ENCODE data around the gene FKBP9. TPM values are rescaled to one million over a fixed set of nuclear protein-coding genes. Genes with fewer than 3 reads are reported as not detected.
"Not testable (repeated sequence)": the region's sequence is repeated elsewhere in the genome, so short reads cannot be mapped to it uniquely, and the experiment has no call there.

The FKBP9 gene
- total RNA-seq = 12.8 TPM
- polyA plus RNA-seq = 12.1 TPM
- long read RNA-seq, donor 1, partial matches to known transcripts = 0 of 2 reads
- long read RNA-seq, donor 1, other reads (novel, unspliced or antisense) = 0 of 2 reads
- long read RNA-seq, donor 2 = 0 reads
- long read RNA-seq, donor 3, transcript FKBP9-201 (10 exons, 3,462 nt) = major isoform, 5 of 5 reads
- long read RNA-seq, donor 3, partial matches to known transcripts = 0 of 5 reads
- long read RNA-seq, donor 3, other reads (novel, unspliced or antisense) = 0 of 5 reads
- long read RNA-seq, donor 4, partial matches to known transcripts = 0 of 3 reads
- long read RNA-seq, donor 4, other reads (novel, unspliced or antisense) = 0 of 3 reads
- long read RNA-seq, donor 5, transcript FKBP9-201 (10 exons, 3,462 nt) = major isoform, 7 of 7 reads
- long read RNA-seq, donor 5, partial matches to known transcripts = 0 of 7 reads
- long read RNA-seq, donor 5, other reads (novel, unspliced or antisense) = 0 of 7 reads
- long read RNA-seq, donor 6, transcript FKBP9-201 (10 exons, 3,462 nt) = major isoform, 6 of 6 reads
- long read RNA-seq, donor 6, partial matches to known transcripts = 0 of 6 reads
- long read RNA-seq, donor 6, other reads (novel, unspliced or antisense) = 0 of 6 reads
- long read RNA-seq, donor 7, partial matches to known transcripts = 0 of 2 reads
- long read RNA-seq, donor 7, other reads (novel, unspliced or antisense) = 0 of 2 reads
- long read RNA-seq, donor 8, transcript FKBP9-201 (10 exons, 3,462 nt) = major isoform, 7 of 7 reads
- long read RNA-seq, donor 8, partial matches to known transcripts = 0 of 7 reads
- long read RNA-seq, donor 8, other reads (novel, unspliced or antisense) = 0 of 7 reads
- long read RNA-seq, donor 9, partial matches to known transcripts = 0 of 3 reads
- long read RNA-seq, donor 9, other reads (novel, unspliced or antisense) = 0 of 3 reads
- long read RNA-seq, donor 10, partial matches to known transcripts = 0 of 4 reads
- long read RNA-seq, donor 10, other reads (novel, unspliced or antisense) = 0 of 4 reads

- WGBS = 2% methylated on average over 91 of the region's 91 CpGs
- H3K9me3 ChIP-seq (ENCODE audit: control insufficient read depth in 2 of 2, insufficient read depth in 1 of 2, low read length in 1 of 2) = no peaks in the 10 kb centered on the region
- peak in 1 of 9 donors; percentile 4 for DNase-seq (ENCODE audit: low read depth in 6 of 9, low spot score in 9 of 9)
Observed at GRCh38 chr7:32957326-32958045, at the start of gene FKBP9. Gene FKBP9 (plus strand): TSS chr7:32957440. CDS start chr7:32957574, 134 bp downstream.

GRCh38 chr7:32910195-32910594 lies 47.0 kb upstream of the FKBP9 start:
- H3K4me1 ChIP-seq (ENCODE audit: control insufficient read depth in 2 of 2, insufficient read depth in 2 of 2, low read length in 2 of 2) = peaks cover under 1 to 2% of the 10 kb centered on the region in 2 donors
- WGBS = 93% methylated on average over 1 of the region's 1 CpG
- no peaks in the 10 kb centered on the region for H3K9me3 ChIP-seq (ENCODE audit: control insufficient read depth in 2 of 2, insufficient read depth in 1 of 2, low read length in 1 of 2)
- no peak overlapping the region for H3K4me3 ChIP-seq (ENCODE audit: low read length in 2 of 2)
- H3K27me3 ChIP-seq (ENCODE audit: control insufficient read depth in 2 of 2, insufficient read depth in 1 of 2, low read length in 1 of 2) = no peaks in the 10 kb centered on the region
- DNase-seq (ENCODE audit: low read depth in 6 of 9, low spot score in 9 of 9) = no peak
- H3K27ac ChIP-seq (ENCODE audit: low read depth in 1 of 2, low read length in 1 of 2) = no peak overlapping the region
- H3K36me3 ChIP-seq (ENCODE audit: control insufficient read depth in 2 of 2, insufficient read depth in 2 of 2, low read length in 1 of 2) = no peaks in the 10 kb centered on the region

More at GRCh38 chr7:32957326-32958045, at the start of gene FKBP9:
- peak within 1 kb of the TSS; percentile 18 to 62 for H3K27ac ChIP-seq (ENCODE audit: low read depth in 1 of 2, low read length in 1 of 2)
- H3K36me3 ChIP-seq (ENCODE audit: control insufficient read depth in 2 of 2, insufficient read depth in 2 of 2, low read length in 1 of 2) = no peaks in the 10 kb centered on the region
- H3K27me3 ChIP-seq (ENCODE audit: control insufficient read depth in 2 of 2, insufficient read depth in 1 of 2, low read length in 1 of 2) = peaks cover 27 to 46% of the 10 kb centered on the region in 2 donors
- peak within 1 kb of the TSS; percentile 33 to 35 for H3K4me3 ChIP-seq (ENCODE audit: low read length in 2 of 2)
- H3K4me1 ChIP-seq (ENCODE audit: control insufficient read depth in 2 of 2, insufficient read depth in 2 of 2, low read length in 2 of 2) = no peaks in the 10 kb centered on the region

- Histone ChIP-seq H3K27me3 (ENCODE audit: control insufficient read depth in 2 of 2, insufficient read depth in 1 of 2, low read length in 1 of 2) (no peaks in the 10 kb centered on the region), H3K4me1 (ENCODE audit: control insufficient read depth in 2 of 2, insufficient read depth in 2 of 2, low read length in 2 of 2) (peaks cover 2 to 4% of the 10 kb centered on the region in 2 donors), H3K4me3 (ENCODE audit: low read length in 2 of 2) (no peak overlapping the region), H3K27ac (ENCODE audit: low read depth in 1 of 2, low read length in 1 of 2) (no peak overlapping the region), H3K9me3 (ENCODE audit: control insufficient read depth in 2 of 2, insufficient read depth in 1 of 2, low read length in 1 of 2) (no peaks in the 10 kb centered on the region), H3K36me3 (ENCODE audit: control insufficient read depth in 2 of 2, insufficient read depth in 2 of 2, low read length in 1 of 2) (no peaks in the 10 kb centered on the region)
- 100% methylated on average over 1 of the region's 1 CpG for WGBS
- no peak for DNase-seq (ENCODE audit: low read depth in 6 of 9, low spot score in 9 of 9)
Observed at GRCh38 chr7:32914184-32914583, 43.1 kb upstream of the FKBP9 start.

- no peaks in the 10 kb centered on the region for H3K36me3 ChIP-seq (ENCODE audit: control insufficient read depth in 2 of 2, insufficient read depth in 2 of 2, low read length in 1 of 2)
Observed at GRCh38 chr7:32915041-32915536, 42.2 kb upstream of the FKBP9 start.

GRCh38 chr7:32916006-32916405 lies 41.2 kb upstream of the FKBP9 start:
- H3K27me3 ChIP-seq (ENCODE audit: control insufficient read depth in 2 of 2, insufficient read depth in 1 of 2, low read length in 1 of 2) = no peaks in the 10 kb centered on the region
- H3K4me3 ChIP-seq (ENCODE audit: low read length in 2 of 2) = no peak overlapping the region
- no peak for DNase-seq (ENCODE audit: low read depth in 6 of 9, low spot score in 9 of 9)
- H3K4me1 ChIP-seq (ENCODE audit: control insufficient read depth in 2 of 2, insufficient read depth in 2 of 2, low read length in 2 of 2) = peaks cover 2 to 4% of the 10 kb centered on the region in 2 donors
- H3K36me3 ChIP-seq (ENCODE audit: control insufficient read depth in 2 of 2, insufficient read depth in 2 of 2, low read length in 1 of 2) = no peaks in the 10 kb centered on the region
- H3K27ac ChIP-seq (ENCODE audit: low read depth in 1 of 2, low read length in 1 of 2) = no peak overlapping the region
- 97% methylated on average over 3 of the region's 3 CpGs for WGBS
- H3K9me3 ChIP-seq (ENCODE audit: control insufficient read depth in 2 of 2, insufficient read depth in 1 of 2, low read length in 1 of 2) = no peaks in the 10 kb centered on the region

More at GRCh38 chr7:32915041-32915536, 42.2 kb upstream of the FKBP9 start:
- no peak for DNase-seq (ENCODE audit: low read depth in 6 of 9, low spot score in 9 of 9)
- Histone ChIP-seq H3K27ac (ENCODE audit: low read depth in 1 of 2, low read length in 1 of 2) (no peak overlapping the region), H3K27me3 (ENCODE audit: control insufficient read depth in 2 of 2, insufficient read depth in 1 of 2, low read length in 1 of 2) (no peaks in the 10 kb centered on the region), H3K4me3 (ENCODE audit: low read length in 2 of 2) (no peak overlapping the region), H3K4me1 (ENCODE audit: control insufficient read depth in 2 of 2, insufficient read depth in 2 of 2, low read length in 2 of 2) (peaks cover 2 to 4% of the 10 kb centered on the region in 2 donors), H3K9me3 (ENCODE audit: control insufficient read depth in 2 of 2, insufficient read depth in 1 of 2, low read length in 1 of 2) (no peaks in the 10 kb centered on the region)
- 98% methylated on average over 5 of the region's 5 CpGs for WGBS

- not testable (repeated sequence) for H3K36me3 ChIP-seq (ENCODE audit: control insufficient read depth in 2 of 2, insufficient read depth in 2 of 2, low read length in 1 of 2); H3K27me3 ChIP-seq (ENCODE audit: control insufficient read depth in 2 of 2, insufficient read depth in 1 of 2, low read length in 1 of 2)
- 98% methylated on average over 6 of the region's 7 CpGs for WGBS
Observed at GRCh38 chr7:32916994-32917393, 40.2 kb upstream of the FKBP9 start.

GRCh38 chr7:32921896-32922295 lies 35.3 kb upstream of the FKBP9 start:
- H3K27me3 ChIP-seq (ENCODE audit: control insufficient read depth in 2 of 2, insufficient read depth in 1 of 2, low read length in 1 of 2) = no peaks in the 10 kb centered on the region
- no peak overlapping the region for H3K4me3 ChIP-seq (ENCODE audit: low read length in 2 of 2)
- H3K27ac ChIP-seq (ENCODE audit: low read depth in 1 of 2, low read length in 1 of 2) = no peak overlapping the region
- no peaks in the 10 kb centered on the region for H3K9me3 ChIP-seq (ENCODE audit: control insufficient read depth in 2 of 2, insufficient read depth in 1 of 2, low read length in 1 of 2)
- DNase-seq (ENCODE audit: low read depth in 6 of 9, low spot score in 9 of 9) = no peak
- WGBS = 77% methylated on average over 2 of the region's 2 CpGs
- no peaks in the 10 kb centered on the region for H3K4me1 ChIP-seq (ENCODE audit: control insufficient read depth in 2 of 2, insufficient read depth in 2 of 2, low read length in 2 of 2)
- H3K36me3 ChIP-seq (ENCODE audit: control insufficient read depth in 2 of 2, insufficient read depth in 2 of 2, low read length in 1 of 2) = no peaks in the 10 kb centered on the region

More at GRCh38 chr7:32916994-32917393, 40.2 kb upstream of the FKBP9 start:
- H3K9me3 ChIP-seq (ENCODE audit: control insufficient read depth in 2 of 2, insufficient read depth in 1 of 2, low read length in 1 of 2); H3K27ac ChIP-seq (ENCODE audit: low read depth in 1 of 2, low read length in 1 of 2); H3K4me1 ChIP-seq (ENCODE audit: control insufficient read depth in 2 of 2, insufficient read depth in 2 of 2, low read length in 2 of 2); H3K4me3 ChIP-seq (ENCODE audit: low read length in 2 of 2); DNase-seq (ENCODE audit: low read depth in 6 of 9, low spot score in 9 of 9): not testable (repeated sequence)

GRCh38 chr7:32928785-32929298 lies 28.4 kb upstream of the FKBP9 start:
- Histone ChIP-seq H3K27me3 (ENCODE audit: control insufficient read depth in 2 of 2, insufficient read depth in 1 of 2, low read length in 1 of 2) (no peaks in the 10 kb centered on the region), H3K4me3 (ENCODE audit: low read length in 2 of 2) (no peak overlapping the region), H3K4me1 (ENCODE audit: control insufficient read depth in 2 of 2, insufficient read depth in 2 of 2, low read length in 2 of 2) (no peaks in the 10 kb centered on the region), H3K36me3 (ENCODE audit: control insufficient read depth in 2 of 2, insufficient read depth in 2 of 2, low read length in 1 of 2) (no peaks in the 10 kb centered on the region), H3K27ac (ENCODE audit: low read depth in 1 of 2, low read length in 1 of 2) (no peak overlapping the region), H3K9me3 (ENCODE audit: control insufficient read depth in 2 of 2, insufficient read depth in 1 of 2, low read length in 1 of 2) (peaks cover 0 to 1% of the 10 kb centered on the region in 2 donors)
- WGBS = 96% methylated on average over 2 of the region's 2 CpGs
- no peak for DNase-seq (ENCODE audit: low read depth in 6 of 9, low spot score in 9 of 9)

All from thymus (tissue), 14 donors.